GM12878 (cell line): ENCODE measurements around the gene CDC14A. TPM values are rescaled to one million over a fixed set of nuclear protein-coding genes. Genes with fewer than 3 reads are reported as not detected.

Source experiments
- ATAC-seq: fragments of 200-7000 bp; cut with Tn5 transposase; 3 replicates; pipeline ENCODE4 v1.9.1; 2020; ENCODE audit warnings: mild to moderate bottlenecking, moderate library complexity
- BruUV-seq: library from RNA; stranded (reverse); fragments of 400-500 nt; replicated peaks from 2 replicates; lab custom pipeline; 2021; lab: Mats Ljungman, UMichigan
- CTCF ChIA-PET: fragments of 300-600 bp; sonication (Branson Sonifier 250); formaldehyde crosslinking; extraction: SDS; loops from one replicate; lab custom pipeline; 2021; ENCODE audit warnings: inconsistent platforms; lab: Yijun Ruan, JAX
- POLR2A ChIA-PET: fragments of 350-600 bp; formaldehyde crosslinking; extraction: SDS; loops from one replicate; lab custom pipeline; 2021; ENCODE audit warnings: inconsistent platforms; lab: Charles Lee
- RAD21 ChIA-PET: fragments of 300-600 bp; sonication (Branson Sonifier 250); formaldehyde crosslinking; loops from one replicate; lab custom pipeline; 2023; ENCODE audit warnings: antibody characterized with exemption; ENCODE audit not compliant: unreplicated experiment; lab: Charles Lee
- SMC1A ChIA-PET: fragments of 300-600 bp; sonication (Branson Sonifier 250); formaldehyde crosslinking; loops from one replicate; lab custom pipeline; 2023; ENCODE audit not compliant: unreplicated experiment, uncharacterized antibody; lab: Charles Lee
- DNase-seq: peaks from one replicate; pipeline ENCODE4 v3.0.0-alpha.2; 2011; ENCODE audit warnings: low read depth, low spot score
- FAIRE-seq: peaks from 3 replicates; lab custom pipeline; 2011; peaks lifted over from hg19 to GRCh38; lab: Jason Lieb, UNC
- H2AFZ ChIP-seq: 2 replicates; pipeline ENCODE4 v1.6.0; 2011; ENCODE audit warnings: low read depth, low read length, control low read depth; ENCODE audit not compliant: control insufficient read depth
- H3K27ac ChIP-seq: 2 replicates; pipeline ENCODE4 v1.5.1; 2011; ENCODE audit warnings: control low read depth; ENCODE audit not compliant: control insufficient read depth, insufficient read depth
- H3K27me3 ChIP-seq, 2 experiments: replicated peaks in 1 of 2; 2 replicates each; pipeline versions ENCODE4 v1.6.0 to v1.6.1; 2011; ENCODE audit warnings: low read length in 1 of 2; ENCODE audit not compliant: control insufficient read depth in 2 of 2, insufficient read depth in 2 of 2
- H3K36me3 ChIP-seq, 2 experiments: 2 replicates each; pipeline ENCODE4 v1.5.1; 2011; ENCODE audit warnings: low read length in 1 of 2; ENCODE audit not compliant: control insufficient read depth in 2 of 2, insufficient read depth in 2 of 2
- H3K4me1 ChIP-seq: 2 replicates; pipeline ENCODE4 v1.6.1; 2011; ENCODE audit warnings: mild to moderate bottlenecking, low read length, moderate library complexity, mixed read lengths; ENCODE audit not compliant: control insufficient read depth, insufficient read depth
- H3K4me2 ChIP-seq: 2 replicates; pipeline ENCODE4 v1.6.0; 2011; ENCODE audit warnings: control low read depth; ENCODE audit not compliant: control insufficient read depth, insufficient read depth
- H3K4me3 ChIP-seq: fragments of 200-600 bp; sonication (generic); 2 replicates; pipeline ENCODE4 v1.5.1; 2016
- H3K79me2 ChIP-seq: 2 replicates; pipeline ENCODE4 v1.6.0; 2011; ENCODE audit warnings: low read length; ENCODE audit not compliant: control insufficient read depth, insufficient read depth
- H3K9ac ChIP-seq: 2 replicates; pipeline ENCODE4 v1.8.0; 2011; ENCODE audit warnings: low read length, control low read depth, mixed read lengths; ENCODE audit not compliant: control insufficient read depth, insufficient read depth
- H3K9me3 ChIP-seq: replicated peaks from 3 replicates; pipeline ENCODE4 v1.5.1; 2011; ENCODE audit warnings: mild to moderate bottlenecking, low read length; ENCODE audit not compliant: control insufficient read depth, insufficient read depth
- H4K20me1 ChIP-seq: 2 replicates; pipeline ENCODE4 v1.6.0; 2011; ENCODE audit not compliant: control insufficient read depth, insufficient read depth
- EP300 ChIP-seq, 2 experiments: fragments of 150-350 bp in 1 of 2; IDR thresholded peaks; 2 replicates each; pipeline ENCODE4 v1.6.1; 2011 to 2012; ENCODE audit warnings: low read depth in 2 of 2, low read length in 2 of 2, borderline replicate concordance in 1 of 2, improper control_type of control experiment in 1 of 2, inconsistent platforms in 1 of 2; ENCODE audit not compliant: control insufficient read depth in 1 of 2
- EZH2 ChIP-seq: IDR thresholded peaks from 2 replicates; pipeline ENCODE4 v1.6.1; 2012; ENCODE audit warnings: low read depth, mild to moderate bottlenecking, control low read depth, inconsistent platforms, low read length, borderline replicate concordance; ENCODE audit not compliant: control insufficient read depth
- KAT2A ChIP-seq: conservative IDR thresholded peaks from 2 replicates; pipeline ENCODE4 v1.6.1; 2011; ENCODE audit warnings: low read depth, low read length; ENCODE audit not compliant: control insufficient read depth
- POLR2A ChIP-seq: IDR thresholded peaks from 2 replicates; pipeline ENCODE4 v1.6.1; 2011; ENCODE audit warnings: low read depth, mild to moderate bottlenecking, low read length
- RBBP5 ChIP-seq: fragments of 200-600 bp; sonication (generic); conservative IDR thresholded peaks from 2 replicates; pipeline ENCODE4 v1.6.1; 2016
- SREBF1 ChIP-seq: IDR thresholded peaks from 2 replicates; pipeline ENCODE4 v1.6.1; 2012; ENCODE audit warnings: mild to moderate bottlenecking, low read length
- SREBF2 ChIP-seq: IDR thresholded peaks from 2 replicates; pipeline ENCODE4 v1.6.1; 2012; ENCODE audit warnings: mild to moderate bottlenecking, low read length
- SRF ChIP-seq, 2 experiments: IDR thresholded peaks; 2 replicates each; pipeline ENCODE4 v1.6.1; 2011; ENCODE audit warnings: low read depth in 2 of 2, low read length in 2 of 2, mild to moderate bottlenecking in 1 of 2, moderate library complexity in 1 of 2
- ZBED1 ChIP-seq: IDR thresholded peaks from 2 replicates; pipeline ENCODE4 v1.6.1; 2016; ENCODE audit warnings: borderline replicate concordance
- WGBS: methylation state at CpG from one replicate; pipeline ENCODE4 v1.1.6; 2016; ENCODE audit warnings: low lambda C conversion rate; ENCODE audit not compliant: insufficient replicate concordance, insufficient coverage; ENCODE audit errors: missing lambda C conversion rate; 5-methylcytosine and 5-hydroxymethylcytosine counted together
- in situ Hi-C: fragments of 300-500 bp; cut with MboI; formaldehyde crosslinking; loops from 9 replicates; pipeline ENCODE4 v1.14.3; 2018; ENCODE audit warnings: mixed read lengths
- intact Hi-C: fragments of 100-400 bp; cut with micrococcal nuclease; formaldehyde crosslinking; loops from one replicate; pipeline ENCODE4 v1.14.2; 2022; ENCODE audit not compliant: unreplicated experiment
- polyA plus RNA-seq, 11 experiments: library from polyadenylated mRNA; depleted of rRNA in 4 of 11; unstranded in 6 of 11; stranded (reverse) in 5 of 11; fragments of >200 nt; fragmentation: Nextera tagmentation in 4 of 11; fragmentation: Illumina TruSeq in 1 of 11; extraction: Ambion mirVana in 4 of 11; extraction: Trizol in 1 of 11; gene quantifications; 1 replicate in 1 of 11; 2 replicates in 10 of 11; pipeline versions ENCODE4 v1.2.1 to v1.2.3, GENCODE V29; 2011 to 2016; ENCODE audit warnings: inconsistent platforms in 2 of 11, missing spikeins in 2 of 11, low read depth in 1 of 11
- total RNA-seq, 4 experiments: library from RNA; depleted of rRNA in 3 of 4; stranded (reverse); fragments of >200 nt in 3 of 4; fragmentation: Illumina TruSeq in 1 of 4; extraction: Trizol in 1 of 4; gene quantifications; 2 replicates each; pipeline versions ENCODE4 v1.2.1 to v1.2.3, GENCODE V29; 2013 to 2021
- TF ChIP-seq, protein P1 (sequence below): IDR thresholded peaks from 2 replicates; pipeline ENCODE4 v1.6.1; 2011; ENCODE audit warnings: borderline replicate concordance, low read depth, mild to moderate bottlenecking, moderate library complexity, low read length; ENCODE audit not compliant: insufficient read depth, poor library complexity, severe bottlenecking
- TF ChIP-seq, protein P2 (sequence below): IDR thresholded peaks from 2 replicates; pipeline ENCODE4 v1.6.1; 2012; ENCODE audit warnings: low read length, inconsistent platforms
- TF ChIP-seq, protein P3 (sequence below): fragments of 450-650 bp; IDR thresholded peaks from 2 replicates; pipeline ENCODE4 v1.6.1; 2017; ENCODE audit warnings: mild to moderate bottlenecking, low read depth, inconsistent platforms; ENCODE audit not compliant: poor library complexity, severe bottlenecking

CDC14A gene
- total and polyA plus RNA-seq, 10 of the 15 experiments (the other 5 are each of a cell fraction or from before 2014, with no cell fraction given): 1.5 to 7.1 (median 5.5) TPM

DNA sequence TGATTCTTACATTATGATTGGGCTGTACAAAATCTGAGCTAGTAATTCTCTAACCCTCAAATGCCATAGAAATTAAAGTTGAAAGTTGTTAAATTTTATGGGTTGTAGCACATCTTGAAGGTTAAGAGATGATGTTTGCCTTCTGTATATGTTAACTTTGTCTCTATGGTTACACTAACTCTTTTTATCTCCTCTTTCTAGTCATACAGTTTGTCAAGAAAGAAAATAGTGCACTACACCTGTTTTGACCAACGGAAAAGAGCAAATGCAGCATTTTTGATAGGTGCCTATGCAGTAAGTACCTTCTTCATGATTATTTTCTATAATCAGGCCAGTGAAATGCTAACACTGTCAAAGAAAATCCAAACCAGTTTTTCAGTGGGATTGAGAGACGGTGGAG lies 38.2 kb downstream of the CDC14A start (continued):
- TF ChIP-seq, protein P1, sequence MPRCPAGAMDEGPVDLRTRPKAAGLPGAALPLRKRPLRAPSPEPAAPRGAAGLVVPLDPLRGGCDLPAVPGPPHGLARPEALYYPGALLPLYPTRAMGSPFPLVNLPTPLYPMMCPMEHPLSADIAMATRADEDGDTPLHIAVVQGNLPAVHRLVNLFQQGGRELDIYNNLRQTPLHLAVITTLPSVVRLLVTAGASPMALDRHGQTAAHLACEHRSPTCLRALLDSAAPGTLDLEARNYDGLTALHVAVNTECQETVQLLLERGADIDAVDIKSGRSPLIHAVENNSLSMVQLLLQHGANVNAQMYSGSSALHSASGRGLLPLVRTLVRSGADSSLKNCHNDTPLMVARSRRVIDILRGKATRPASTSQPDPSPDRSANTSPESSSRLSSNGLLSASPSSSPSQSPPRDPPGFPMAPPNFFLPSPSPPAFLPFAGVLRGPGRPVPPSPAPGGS: no peak
- TF ChIP-seq ZBED1 (no peak), EP300 (IDR thresholded peaks at IDR 0.05; ENCODE audit: borderline replicate concordance in 1 of 2, control insufficient read depth in 1 of 2, low read depth in 2 of 2, low read length in 2 of 2) (no peak)

DNA sequence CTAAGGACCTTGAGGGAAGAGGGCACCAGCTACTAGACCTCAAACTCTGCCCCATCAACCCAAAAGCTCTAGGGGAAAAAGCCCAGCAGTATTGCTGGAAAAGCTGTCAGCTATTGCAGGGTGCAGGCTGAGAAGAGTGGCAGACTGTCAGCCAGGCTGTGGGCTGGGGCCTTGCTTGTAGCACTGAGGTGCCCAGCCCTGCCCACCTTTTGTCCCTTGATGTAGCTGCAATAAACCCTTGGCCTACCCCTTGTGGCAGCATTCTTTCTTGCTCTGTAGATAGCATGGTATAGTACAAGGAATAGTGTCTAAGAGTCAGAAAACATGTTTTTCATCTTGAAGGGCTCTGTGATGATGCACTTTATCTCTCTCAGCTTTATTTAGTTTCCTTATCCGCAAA lies 39.4 kb downstream of the CDC14A start:
- Histone ChIP-seq H3K9ac (no peak overlapping the region), H3K9me3 (no peaks in the 10 kb centered on the region), H4K20me1 (no peaks in the 10 kb centered on the region), H3K79me2 (no peaks in the 10 kb centered on the region), H3K27me3 (no peaks in the 10 kb centered on the region), H3K36me3 (peaks cover 0 to 3% of the 10 kb centered on the region in 2 experiments; a peak in 2 of 4 replicates), H2AFZ (no peak overlapping the region), H3K4me3 (no peak overlapping the region), H3K4me1 (peaks cover 10% of the 10 kb centered on the region), H3K4me2 (no peak overlapping the region), H3K27ac (no peak overlapping the region)
- 100% methylated on average over 1 of the region's 1 CpG for WGBS
- SMC1A ChIA-PET: interaction anchor here (0.8 to 1.8 kb wide), 3 partner anchors 9 to 39 kb away, joined by 3 to 8 read pairs (median 7); partner anchors contain the start of gene CDC14A
- CTCF ChIA-PET: interaction anchor here (0.6 to 1.6 kb wide), 9 partner anchors 12 to 141 kb away, joined by 3 to 7 read pairs (median 3); partner anchors contain the start of gene CDC14A
- DNase-seq (no peak), ATAC-seq (peak; percentile 31; the same call in 1 of the 3 replicates), FAIRE-seq (no peak)
- no TSS peak for BruUV-seq
- in situ Hi-C loops: no loop called here
- intact Hi-C loops: no loop called here
- RAD21 ChIA-PET: interaction anchor here (1.3 to 1.7 kb wide), 2 partner anchors 37 to 39 kb away, joined by 3 to 4 read pairs; no protein-coding TSS in a partner anchor
- POLR2A ChIA-PET: interaction anchor here (0.6 to 1.6 kb wide), 3 partner anchors 10 to 38 kb away, joined by 3 to 5 read pairs (median 5); no protein-coding TSS in a partner anchor
- TF ChIP-seq SREBF2: no peak
- TF ChIP-seq, protein P2, sequence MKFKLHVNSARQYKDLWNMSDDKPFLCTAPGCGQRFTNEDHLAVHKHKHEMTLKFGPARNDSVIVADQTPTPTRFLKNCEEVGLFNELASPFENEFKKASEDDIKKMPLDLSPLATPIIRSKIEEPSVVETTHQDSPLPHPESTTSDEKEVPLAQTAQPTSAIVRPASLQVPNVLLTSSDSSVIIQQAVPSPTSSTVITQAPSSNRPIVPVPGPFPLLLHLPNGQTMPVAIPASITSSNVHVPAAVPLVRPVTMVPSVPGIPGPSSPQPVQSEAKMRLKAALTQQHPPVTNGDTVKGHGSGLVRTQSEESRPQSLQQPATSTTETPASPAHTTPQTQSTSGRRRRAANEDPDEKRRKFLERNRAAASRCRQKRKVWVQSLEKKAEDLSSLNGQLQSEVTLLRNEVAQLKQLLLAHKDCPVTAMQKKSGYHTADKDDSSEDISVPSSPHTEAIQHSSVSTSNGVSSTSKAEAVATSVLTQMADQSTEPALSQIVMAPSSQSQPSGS: no peak
- no peak for TF ChIP-seq KAT2A
- TF ChIP-seq EZH2: no peak
- no peak for TF ChIP-seq POLR2A
- TF ChIP-seq, protein P3, sequence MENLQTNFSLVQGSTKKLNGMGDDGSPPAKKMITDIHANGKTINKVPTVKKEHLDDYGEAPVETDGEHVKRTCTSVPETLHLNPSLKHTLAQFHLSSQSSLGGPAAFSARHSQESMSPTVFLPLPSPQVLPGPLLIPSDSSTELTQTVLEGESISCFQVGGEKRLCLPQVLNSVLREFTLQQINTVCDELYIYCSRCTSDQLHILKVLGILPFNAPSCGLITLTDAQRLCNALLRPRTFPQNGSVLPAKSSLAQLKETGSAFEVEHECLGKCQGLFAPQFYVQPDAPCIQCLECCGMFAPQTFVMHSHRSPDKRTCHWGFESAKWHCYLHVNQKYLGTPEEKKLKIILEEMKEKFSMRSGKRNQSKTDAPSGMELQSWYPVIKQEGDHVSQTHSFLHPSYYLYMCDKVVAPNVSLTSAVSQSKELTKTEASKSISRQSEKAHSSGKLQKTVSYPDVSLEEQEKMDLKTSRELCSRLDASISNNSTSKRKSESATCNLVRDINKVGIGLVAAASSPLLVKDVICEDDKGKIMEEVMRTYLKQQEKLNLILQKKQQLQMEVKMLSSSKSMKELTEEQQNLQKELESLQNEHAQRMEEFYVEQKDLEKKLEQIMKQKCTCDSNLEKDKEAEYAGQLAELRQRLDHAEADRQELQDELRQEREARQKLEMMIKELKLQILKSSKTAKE: no peak
- no peak for TF ChIP-seq SREBF1
- TF ChIP-seq SRF (IDR thresholded peaks at IDR 0.05; ENCODE audit: low read depth in 2 of 2, low read length in 2 of 2): no peak
- no peak for TF ChIP-seq RBBP5
